Peyer's patch (tissue), 4 donors: ENCODE measurements around the gene BTNL9.

ENCODE experiments used
- CTCF ChIP-seq, 6 experiments: fragments of 450-650 bp in 4 of 6; fragments of 200-600 bp in 2 of 6; sonication (generic) in 1 of 6; IDR thresholded peaks; one replicate each; pipeline ENCODE4 v1.5.1; 2017 to 2019; ENCODE audit warnings: antibody characterized with exemption in 6 of 6, mild to moderate bottlenecking in 3 of 6, moderate library complexity in 1 of 6
- POLR2A ChIP-seq, 2 donors: fragments of 450-650 bp; IDR thresholded peaks; one replicate each; pipeline ENCODE4 v1.5.1; 2017; ENCODE audit warnings: antibody characterized with exemption in 2 of 2, mild to moderate bottlenecking in 2 of 2, moderate library complexity in 2 of 2

- no peak for TF ChIP-seq CTCF (IDR thresholded peaks at IDR 0.05)
- no peak for TF ChIP-seq POLR2A (IDR thresholded peaks at IDR 0.05)
Measured at GRCh38 chr5:181076920-181077319, 36.9 kb downstream of the BTNL9 start.
